ENCODE data around the gene AFAP1L1.

Gene AFAP1L1

GRCh38 chr5:149314571-149315111 lies 43.0 kb downstream of the AFAP1L1 start:
- DNase-seq (ENCODE audit: low read depth, low spot score), result no peak

GRCh38 chr5:149315753-149316152 lies 44.1 kb downstream of the AFAP1L1 start:
- DNase-seq (ENCODE audit: low read depth, low spot score), result no peak

- peak; percentile 30 for DNase-seq (ENCODE audit: low read depth, low spot score)
These were observed 45.8 kb downstream of the AFAP1L1 start for GRCh38 chr5:149317281-149318048.

GRCh38 chr5:149319174-149319573 lies 47.5 kb downstream of the AFAP1L1 start:
- no peak for DNase-seq (ENCODE audit: low read depth, low spot score)

GRCh38 chr5:149320791-149321330 lies 49.2 kb downstream of the AFAP1L1 start:
- peak; percentile 89 for DNase-seq (ENCODE audit: low read depth, low spot score)

GRCh38 chr5:149322518-149322917 lies 50.9 kb downstream of the AFAP1L1 start:
- no peak for DNase-seq (ENCODE audit: low read depth, low spot score)

- DNase-seq (ENCODE audit: low read depth, low spot score), result no peak
These were observed 51.6 kb downstream of the AFAP1L1 start for GRCh38 chr5:149323210-149323609.

GRCh38 chr5:149323621-149324205 lies 52.1 kb downstream of the AFAP1L1 start:
- no peak for DNase-seq (ENCODE audit: low read depth, low spot score)

GRCh38 chr5:149324641-149325040 lies 53.0 kb downstream of the AFAP1L1 start:
- no peak for DNase-seq (ENCODE audit: low read depth, low spot score)

- no peak for DNase-seq (ENCODE audit: low read depth, low spot score)
These were observed 53.6 kb downstream of the AFAP1L1 start for GRCh38 chr5:149325166-149325735.

- DNase-seq (ENCODE audit: low read depth, low spot score), result no peak
These were observed 54.2 kb downstream of the AFAP1L1 start for GRCh38 chr5:149325894-149326293.

- DNase-seq (ENCODE audit: low read depth, low spot score), result no peak
These were observed 55.0 kb downstream of the AFAP1L1 start for GRCh38 chr5:149326611-149327010.

- DNase-seq (ENCODE audit: low read depth, low spot score), result no peak
These were observed 56.5 kb downstream of the AFAP1L1 start for GRCh38 chr5:149328177-149328576.

GRCh38 chr5:149333711-149334443 lies 62.2 kb downstream of the AFAP1L1 start:
- no peak for DNase-seq (ENCODE audit: low read depth, low spot score)

- no peak for DNase-seq (ENCODE audit: low read depth, low spot score)
These were observed 66.1 kb downstream of the AFAP1L1 start for GRCh38 chr5:149337736-149338135.

- no peak for DNase-seq (ENCODE audit: low read depth, low spot score)
These were observed 66.7 kb downstream of the AFAP1L1 start for GRCh38 chr5:149338364-149338763.

GRCh38 chr5:149340920-149341319 lies 69.3 kb downstream of the AFAP1L1 start:
- no peak for DNase-seq (ENCODE audit: low read depth, low spot score)

- no peak for DNase-seq (ENCODE audit: low read depth, low spot score)
These were observed 70.2 kb downstream of the AFAP1L1 start for GRCh38 chr5:149341876-149342275.

- DNase-seq (ENCODE audit: low read depth, low spot score), result no peak
These were observed 72.5 kb downstream of the AFAP1L1 start for GRCh38 chr5:149344151-149344550.

GRCh38 chr5:149345147-149345891 lies 73.7 kb downstream of the AFAP1L1 start, which contains the start of gene GRPEL2:
GRPEL2 (plus strand) TSS chr5:149345499; CDS start chr5:149345540, 41 bp downstream.
- peak; percentile 97 for DNase-seq (ENCODE audit: low read depth, low spot score)

- no peak for DNase-seq (ENCODE audit: low read depth, low spot score)
These were observed 74.2 kb downstream of the AFAP1L1 start for GRCh38 chr5:149345892-149346222.

Data from ELF-1 (cell line).